DND-41 (cell line): Measurements from ENCODE around the gene RNFT2.

Experiments used
- ATAC-seq: fragments of 200-7000 bp; cut with Tn5 transposase; 3 replicates; pipeline ENCODE4 v1.9.1; 2021; ENCODE audit warnings: low read depth; ENCODE audit not compliant: insufficient read depth
- DNase-seq: peaks from one replicate; pipeline ENCODE4 v3.0.0-alpha.2; 2020
- H2AFZ ChIP-seq: 2 replicates; pipeline ENCODE4 v1.6.0; 2012; ENCODE audit warnings: low read depth, low read length
- H3K27ac ChIP-seq: 2 replicates; pipeline ENCODE4 v1.5.1; 2012; ENCODE audit warnings: low read length, inconsistent platforms
- H3K27me3 ChIP-seq: fragments of 200-600 bp; sonication (generic); 2 replicates; pipeline ENCODE4 v1.6.0; 2012; ENCODE audit warnings: low read length, mild to moderate bottlenecking, inconsistent platforms; ENCODE audit not compliant: insufficient read depth, poor library complexity
- H3K36me3 ChIP-seq: 2 replicates; pipeline ENCODE4 v1.5.1; 2012; ENCODE audit warnings: low read length, inconsistent platforms; ENCODE audit not compliant: insufficient read depth
- H3K4me1 ChIP-seq: 2 replicates; pipeline ENCODE4 v1.5.1; 2012; ENCODE audit warnings: mild to moderate bottlenecking, low read length; ENCODE audit not compliant: insufficient read depth
- H3K4me2 ChIP-seq: 2 replicates; pipeline ENCODE4 v1.6.0; 2012; ENCODE audit warnings: mild to moderate bottlenecking, moderate library complexity, low read length, inconsistent platforms; ENCODE audit not compliant: insufficient read depth
- H3K4me3 ChIP-seq, 2 experiments: fragments of 200-600 bp in 1 of 2; shearing (Covaris generic) in 1 of 2; 2 replicates each; pipeline ENCODE4 v1.5.1; 2012 to 2016; ENCODE audit warnings: inconsistent platforms in 2 of 2, low read length in 2 of 2, mild to moderate bottlenecking in 2 of 2, low read depth in 1 of 2, moderate library complexity in 1 of 2
- H3K79me2 ChIP-seq: 2 replicates; pipeline ENCODE4 v1.6.0; 2012; ENCODE audit warnings: low read length, inconsistent platforms; ENCODE audit not compliant: insufficient read depth
- H3K9ac ChIP-seq: 2 replicates; pipeline ENCODE4 v1.6.0; 2012; ENCODE audit warnings: low read depth, mild to moderate bottlenecking, inconsistent platforms, low read length, moderate library complexity
- H3K9me3 ChIP-seq: 2 replicates; pipeline ENCODE4 v1.5.1; 2012; ENCODE audit warnings: low read length, moderate library complexity, mild to moderate bottlenecking, inconsistent platforms; ENCODE audit not compliant: insufficient read depth, severe bottlenecking
- H4K20me1 ChIP-seq: 2 replicates; pipeline ENCODE4 v1.6.0; 2012; ENCODE audit warnings: low read length; ENCODE audit not compliant: insufficient read depth
- EZH2 ChIP-seq: IDR thresholded peaks from 3 replicates; pipeline ENCODE4 v1.6.1; 2012; ENCODE audit warnings: borderline replicate concordance, low read depth, mild to moderate bottlenecking, moderate library complexity, low read length, inconsistent platforms; ENCODE audit not compliant: severe bottlenecking
- TF ChIP-seq, protein P1 (sequence below): IDR thresholded peaks from 2 replicates; pipeline ENCODE4 v1.5.1; 2012; ENCODE audit warnings: borderline replicate concordance, low read length, moderate library complexity, mild to moderate bottlenecking; ENCODE audit not compliant: poor library complexity, severe bottlenecking; ENCODE audit errors: extremely low read depth

RNFT2 gene

DNA sequence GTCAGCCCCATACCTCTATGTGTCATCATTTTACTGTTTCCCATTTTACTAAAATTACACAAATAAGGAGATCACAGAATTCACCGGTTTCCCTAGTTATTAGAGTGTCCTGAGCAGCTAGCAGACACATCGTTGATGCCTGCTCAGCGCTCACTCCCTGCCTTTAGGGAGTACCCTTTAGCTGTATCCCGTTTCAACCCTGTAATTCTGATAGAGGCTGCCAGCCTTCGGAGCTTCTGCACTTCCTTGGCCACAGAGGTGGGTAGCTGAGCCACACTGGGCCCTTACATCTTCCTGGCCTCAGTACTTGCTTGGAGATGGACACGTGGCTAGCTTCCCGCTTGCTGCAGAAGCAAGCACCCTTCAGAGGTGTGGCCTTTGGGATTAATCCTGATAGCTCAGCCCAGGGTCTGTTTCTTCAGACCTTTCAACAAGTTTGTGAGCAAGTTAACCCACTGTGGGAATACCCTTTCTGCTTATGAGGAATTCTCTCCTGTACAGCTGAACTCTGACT is 158.4 kb downstream of the RNFT2 start:
- DNase-seq: no peak
- no peak for TF ChIP-seq EZH2
- TF ChIP-seq, protein P1, sequence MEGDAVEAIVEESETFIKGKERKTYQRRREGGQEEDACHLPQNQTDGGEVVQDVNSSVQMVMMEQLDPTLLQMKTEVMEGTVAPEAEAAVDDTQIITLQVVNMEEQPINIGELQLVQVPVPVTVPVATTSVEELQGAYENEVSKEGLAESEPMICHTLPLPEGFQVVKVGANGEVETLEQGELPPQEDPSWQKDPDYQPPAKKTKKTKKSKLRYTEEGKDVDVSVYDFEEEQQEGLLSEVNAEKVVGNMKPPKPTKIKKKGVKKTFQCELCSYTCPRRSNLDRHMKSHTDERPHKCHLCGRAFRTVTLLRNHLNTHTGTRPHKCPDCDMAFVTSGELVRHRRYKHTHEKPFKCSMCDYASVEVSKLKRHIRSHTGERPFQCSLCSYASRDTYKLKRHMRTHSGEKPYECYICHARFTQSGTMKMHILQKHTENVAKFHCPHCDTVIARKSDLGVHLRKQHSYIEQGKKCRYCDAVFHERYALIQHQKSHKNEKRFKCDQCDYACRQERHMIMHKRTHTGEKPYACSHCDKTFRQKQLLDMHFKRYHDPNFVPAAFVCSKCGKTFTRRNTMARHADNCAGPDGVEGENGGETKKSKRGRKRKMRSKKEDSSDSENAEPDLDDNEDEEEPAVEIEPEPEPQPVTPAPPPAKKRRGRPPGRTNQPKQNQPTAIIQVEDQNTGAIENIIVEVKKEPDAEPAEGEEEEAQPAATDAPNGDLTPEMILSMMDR: no peak
- Histone ChIP-seq H3K79me2 (no peaks in the 10 kb centered on the region), H4K20me1 (no peaks in the 10 kb centered on the region), H3K27ac (no peak overlapping the region), H3K4me1 (no peaks in the 10 kb centered on the region), H3K4me2 (no peak overlapping the region), H3K9me3 (no peaks in the 10 kb centered on the region), H3K36me3 (no peaks in the 10 kb centered on the region), H3K27me3 (peaks cover 3% of the 10 kb centered on the region), H2AFZ (no peak overlapping the region), H3K4me3 (no peak overlapping the region), H3K9ac (no peak overlapping the region)
- ATAC-seq: no peak

GRCh38 chr12:116897476-116897875 is 159.4 kb downstream of the RNFT2 start:
- H3K4me1 ChIP-seq: no peaks in the 10 kb centered on the region
- no peak overlapping the region for H3K4me2 ChIP-seq
- no peak overlapping the region for H3K4me3 ChIP-seq
- no peak overlapping the region for H2AFZ ChIP-seq
- H3K27me3 ChIP-seq: peaks cover 3% of the 10 kb centered on the region
- no peaks in the 10 kb centered on the region for H3K79me2 ChIP-seq
- TF ChIP-seq, protein P1: no peak
- no peak for TF ChIP-seq EZH2
- no peaks in the 10 kb centered on the region for H4K20me1 ChIP-seq
- no peak overlapping the region for H3K27ac ChIP-seq
- H3K9ac ChIP-seq: no peak overlapping the region
- no peaks in the 10 kb centered on the region for H3K9me3 ChIP-seq
- DNase-seq (no peak), ATAC-seq (no peak)
- H3K36me3 ChIP-seq: no peaks in the 10 kb centered on the region

DNA sequence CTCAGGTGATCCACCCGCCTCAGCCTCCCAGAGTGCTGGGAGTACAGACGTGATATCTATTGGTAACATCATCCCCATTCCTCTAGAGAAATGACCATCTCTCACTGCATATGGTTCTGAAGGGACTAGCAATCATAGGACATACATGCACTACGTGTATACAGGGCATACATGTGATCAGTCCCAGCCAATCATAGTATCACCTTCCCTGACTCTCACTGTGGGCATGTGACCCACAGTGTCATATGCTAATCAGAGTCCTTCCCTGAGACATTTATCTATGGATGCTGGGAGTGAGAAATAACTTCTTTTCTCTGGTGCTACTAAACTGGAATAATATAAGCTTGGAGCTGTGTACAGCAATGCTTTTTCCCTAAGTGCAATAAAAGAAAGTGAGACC is 160.6 kb downstream of the RNFT2 start:
- H3K9ac ChIP-seq: no peak overlapping the region
- no peak overlapping the region for H3K4me3 ChIP-seq
- H2AFZ ChIP-seq: no peak overlapping the region
- ATAC-seq: no peak
- H3K27me3 ChIP-seq: peaks cover 3% of the 10 kb centered on the region
- H3K36me3 ChIP-seq: no peaks in the 10 kb centered on the region
- no peaks in the 10 kb centered on the region for H4K20me1 ChIP-seq
- H3K4me1 ChIP-seq: no peaks in the 10 kb centered on the region
- no peaks in the 10 kb centered on the region for H3K79me2 ChIP-seq
- no peak for DNase-seq
- TF ChIP-seq EZH2: no peak
- TF ChIP-seq, protein P1: no peak
- no peak overlapping the region for H3K4me2 ChIP-seq
- no peaks in the 10 kb centered on the region for H3K9me3 ChIP-seq
- no peak overlapping the region for H3K27ac ChIP-seq

- H3K4me1 ChIP-seq: no peaks in the 10 kb centered on the region
- no peak for TF ChIP-seq EZH2
- TF ChIP-seq, protein P1: no peak
These were observed 163.5 kb downstream of the RNFT2 start for GRCh38 chr12:116901612-116902011.

More at GRCh38 chr12:116901612-116902011, 163.5 kb downstream of the RNFT2 start:
- H2AFZ ChIP-seq: no peak overlapping the region
- no peaks in the 10 kb centered on the region for H3K27me3 ChIP-seq
- no peak overlapping the region for H3K4me2 ChIP-seq
- no peaks in the 10 kb centered on the region for H3K36me3 ChIP-seq
- no peaks in the 10 kb centered on the region for H3K79me2 ChIP-seq
- DNase-seq (no peak), ATAC-seq (no peak)
- H3K27ac ChIP-seq: no peak overlapping the region
- H3K9ac ChIP-seq: no peak overlapping the region
- H3K4me3 ChIP-seq: no peak overlapping the region
- no peaks in the 10 kb centered on the region for H4K20me1 ChIP-seq
- H3K9me3 ChIP-seq: no peaks in the 10 kb centered on the region
